NCI-H128 (cell line): ENCODE measurements around the gene RINL.
"Not testable (repeated sequence)": the region's sequence is repeated elsewhere in the genome, so short reads cannot be mapped to it uniquely, and the experiment has no call there.

Source experiments
- DNase-seq: peaks from one replicate; lab custom pipeline; 2025; ENCODE audit not compliant: unreplicated experiment; lab: John Stamatoyannopoulos, UW

Gene RINL

DNA sequence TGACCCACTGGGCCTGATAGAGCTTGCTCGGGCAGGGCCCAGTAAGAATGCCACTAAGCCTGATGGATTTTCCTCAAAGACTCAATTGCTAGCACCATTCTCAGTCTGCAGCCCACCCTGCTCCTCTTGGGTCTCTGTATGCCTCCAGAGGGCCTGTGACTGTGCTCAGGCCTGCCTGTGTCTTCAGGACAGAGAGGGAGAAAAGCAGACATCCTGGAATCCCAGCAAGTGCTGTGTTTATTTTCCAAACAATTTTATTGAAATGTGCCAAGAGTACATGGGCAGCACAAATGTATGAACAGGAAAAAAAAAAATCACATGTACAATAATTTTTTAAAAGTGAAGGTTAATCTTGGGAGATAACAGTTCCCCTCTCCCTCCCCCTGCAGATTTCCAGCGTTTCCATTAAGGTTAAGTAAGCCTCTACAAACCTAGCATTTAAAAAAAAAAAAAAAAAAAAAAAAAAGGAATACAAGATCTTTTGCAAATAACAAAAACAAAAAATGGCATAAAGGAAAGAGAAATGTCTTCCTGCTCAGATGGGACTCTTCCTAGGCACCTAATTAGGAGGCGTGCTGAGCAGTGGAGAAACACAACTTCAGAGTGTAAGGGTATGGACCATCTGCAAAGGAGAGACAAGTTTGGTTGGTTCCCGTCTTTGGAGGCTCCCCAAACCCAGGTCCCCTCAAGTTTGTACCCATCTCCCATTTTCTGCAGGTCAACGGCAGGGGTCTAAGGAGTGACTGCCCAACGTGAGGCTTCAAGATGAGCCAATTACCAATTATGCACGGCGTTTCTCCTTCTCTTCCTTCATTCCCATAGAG is 41.7 kb downstream of the RINL start:
- DNase-seq: no peak

DNA sequence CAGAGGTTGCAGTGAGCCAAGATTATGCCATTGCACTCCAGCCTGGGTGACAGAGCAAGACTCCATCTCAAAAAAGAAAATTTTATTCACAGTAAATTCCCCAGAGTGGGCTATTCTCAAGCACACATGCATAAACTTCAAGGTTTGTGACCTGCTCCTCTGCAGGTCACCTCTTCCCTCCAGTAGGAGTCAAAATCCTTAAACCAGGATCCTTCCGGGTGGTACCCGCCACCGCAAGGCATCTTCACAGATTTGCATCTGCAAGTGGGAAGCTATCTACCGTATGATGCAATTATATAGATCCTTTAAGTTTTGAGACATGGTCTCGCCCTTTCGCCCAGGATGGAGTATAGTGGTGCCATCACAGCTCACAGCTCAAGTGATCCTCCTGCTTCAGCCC is 43.5 kb downstream of the RINL start:
- DNase-seq: no peak

- DNase-seq: no peak
Observed at GRCh38 chr19:38834104-38834490, 44.0 kb downstream of the RINL start.

DNA sequence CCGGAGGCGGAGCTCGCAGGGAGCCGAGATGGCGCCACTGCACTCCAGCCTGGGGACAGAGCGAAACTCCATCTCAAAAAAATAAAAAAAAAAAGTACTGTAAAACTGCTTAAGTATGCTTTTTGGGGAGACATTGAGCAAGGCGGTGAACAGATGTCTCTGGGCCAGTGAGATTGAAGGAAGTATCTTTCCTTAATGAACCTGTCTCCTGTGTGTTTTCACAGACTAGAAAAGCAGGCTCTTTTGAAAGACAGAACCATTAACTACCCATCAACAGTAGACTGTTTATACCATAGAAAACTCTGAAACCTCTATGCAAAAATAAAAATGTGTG is 45.0 kb downstream of the RINL start:
- DNase-seq: no peak

GRCh38 chr19:38831142-38831605 is 46.9 kb downstream of the RINL start:
- DNase-seq: no peak

- no peak for DNase-seq
Observed at GRCh38 chr19:38830039-38830733, 47.9 kb downstream of the RINL start.

DNA sequence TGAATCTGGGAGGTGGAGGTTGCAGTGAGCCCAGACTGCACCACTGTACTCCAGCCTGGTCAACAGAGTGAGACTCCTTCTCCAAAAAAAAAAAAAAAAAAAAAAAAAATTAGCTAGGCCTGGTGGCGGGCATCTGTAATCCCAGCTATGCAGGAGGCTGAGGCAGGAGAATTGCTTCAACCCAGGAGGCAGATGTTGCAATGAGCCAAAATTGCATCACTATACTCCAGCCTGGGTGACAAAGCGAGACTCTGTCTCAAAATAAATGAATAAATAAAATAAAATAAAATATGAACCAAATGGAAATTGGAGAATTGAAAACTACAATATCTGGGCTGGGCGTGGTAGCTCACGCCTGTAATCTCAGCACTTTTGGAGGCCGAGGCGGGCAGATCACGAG is 48.9 kb downstream of the RINL start:
- not testable (repeated sequence) for DNase-seq

DNA sequence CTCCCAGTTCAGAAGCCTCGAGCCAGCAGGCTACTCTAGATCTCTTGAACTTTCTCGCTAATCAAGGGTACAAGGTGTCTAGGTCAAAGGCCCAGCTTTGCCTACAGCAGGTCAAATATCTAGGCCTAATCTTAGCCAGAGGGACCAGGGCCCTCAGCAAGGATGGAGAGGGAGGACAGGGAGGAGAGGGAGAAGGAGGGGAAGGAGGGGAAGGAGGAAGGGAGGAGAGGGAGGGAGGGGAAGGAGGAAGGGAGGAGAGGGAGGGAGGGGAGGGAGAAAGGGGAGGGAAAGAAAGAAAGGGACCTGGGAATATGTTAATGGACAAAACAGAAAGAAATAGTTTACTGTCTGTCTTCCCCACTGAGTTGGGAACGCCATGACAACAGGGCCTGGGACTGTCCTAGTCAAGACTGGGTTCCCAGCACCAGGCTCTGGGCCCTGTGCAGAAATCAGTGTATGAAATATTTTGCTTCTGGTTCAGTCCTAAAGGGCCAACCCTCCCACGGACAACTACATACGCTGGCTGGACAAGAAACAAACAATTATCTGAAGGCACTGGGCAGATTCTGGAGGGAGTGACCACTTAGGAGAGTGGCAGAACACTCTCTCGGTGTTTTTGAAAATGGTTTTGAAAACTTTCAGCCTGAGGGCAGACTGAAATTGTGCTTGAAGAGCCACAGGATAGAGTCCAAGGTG is 51.1 kb downstream of the RINL start:
- DNase-seq: no peak

DNA sequence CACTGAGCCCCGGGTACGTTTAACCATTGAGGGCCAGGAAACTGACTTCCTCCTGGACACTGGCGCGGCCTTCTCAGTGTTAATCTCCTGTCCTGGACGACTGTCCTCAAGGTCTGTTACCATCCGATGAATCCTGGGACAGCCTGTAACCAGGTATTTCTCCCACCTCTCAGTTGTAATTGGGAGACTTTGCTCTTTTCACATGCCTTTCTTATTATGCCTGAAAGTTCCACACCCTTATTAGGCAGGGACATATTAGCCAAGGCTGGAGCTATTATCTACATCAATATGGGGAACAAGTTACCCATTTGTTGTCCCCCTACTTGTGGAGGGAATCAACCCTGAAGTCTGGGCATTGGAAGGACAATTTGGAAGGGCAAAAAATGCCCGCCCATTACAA is 52.1 kb downstream of the RINL start:
- DNase-seq: not testable (repeated sequence)

- DNase-seq: not testable (repeated sequence)
Observed at GRCh38 chr19:38821230-38821825, 56.7 kb downstream of the RINL start.

DNA sequence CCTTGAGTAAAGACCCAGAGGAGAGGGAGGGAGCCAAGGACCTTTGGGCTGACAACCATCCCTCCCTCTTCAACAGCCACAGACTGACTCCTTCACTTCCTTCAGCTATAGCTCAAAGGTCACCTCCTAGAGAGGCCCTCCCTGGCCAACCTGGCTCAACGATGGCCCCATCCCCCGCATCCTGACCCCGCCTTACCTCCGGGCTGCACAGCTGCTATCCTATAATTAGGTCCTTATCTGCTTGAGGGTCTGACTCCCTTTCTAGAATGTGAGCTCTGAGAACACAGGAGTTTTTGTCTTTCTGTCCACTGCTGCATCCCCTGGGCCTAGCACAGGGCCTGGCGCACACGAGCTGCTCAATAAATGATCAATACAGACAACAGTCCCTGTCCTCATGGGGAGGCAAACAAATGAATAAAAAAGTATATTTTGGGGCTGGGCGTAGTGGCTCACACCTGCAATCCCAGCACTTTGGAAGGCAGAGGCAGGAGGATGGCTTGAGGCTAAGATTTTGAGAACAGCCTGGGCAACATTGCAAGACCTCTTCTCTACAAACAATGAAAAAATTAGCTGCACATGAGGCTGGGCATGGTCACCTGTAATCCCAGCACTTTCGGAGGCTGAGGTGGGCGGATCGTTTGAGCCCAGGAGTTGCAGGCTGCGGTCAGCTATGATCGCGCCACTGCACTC is 58.7 kb downstream of the RINL start:
- DNase-seq: no peak
